Skeletal muscle tissue (tissue), 4 donors: ENCODE data around the gene ARSI. TPM values are rescaled to one million over a fixed set of nuclear protein-coding genes. Genes with fewer than 3 reads are reported as not detected.

Experiments used
- H3K27ac ChIP-seq: one replicate; pipeline ENCODE4 v1.7.0; 2013; ENCODE audit warnings: mild to moderate bottlenecking, low read depth, low read length, inconsistent platforms
- H3K27me3 ChIP-seq, 3 donors: one replicate each; pipeline ENCODE4 v1.7.0; 2013; ENCODE audit warnings: low read length in 3 of 3; ENCODE audit not compliant: control insufficient read depth in 3 of 3, insufficient read depth in 3 of 3
- H3K36me3 ChIP-seq, 3 donors: one replicate each; pipeline ENCODE4 v1.7.0; 2013; ENCODE audit warnings: low read length in 3 of 3; ENCODE audit not compliant: control insufficient read depth in 3 of 3, insufficient read depth in 3 of 3
- H3K4me1 ChIP-seq, 3 donors: one replicate each; pipeline ENCODE4 v1.7.0; 2013; ENCODE audit warnings: low read length in 3 of 3, mild to moderate bottlenecking in 3 of 3; ENCODE audit not compliant: control insufficient read depth in 3 of 3, insufficient read depth in 3 of 3
- H3K4me3 ChIP-seq, 3 donors: one replicate each; pipeline ENCODE4 v1.7.0; 2013; ENCODE audit warnings: low read length in 3 of 3
- H3K9ac ChIP-seq, 3 donors: one replicate each; pipeline ENCODE4 v1.7.0; 2013; ENCODE audit warnings: low read length in 3 of 3, mild to moderate bottlenecking in 3 of 3, moderate library complexity in 2 of 3, low read depth in 1 of 3
- H3K9me3 ChIP-seq, 3 donors: one replicate each; pipeline ENCODE4 v1.7.0; 2013; ENCODE audit warnings: low read length in 3 of 3; ENCODE audit not compliant: control insufficient read depth in 3 of 3
- total RNA-seq: library from RNA; depleted of rRNA; stranded (reverse); fragments of >200 nt; gene quantifications from one replicate; pipeline ENCODE4 v1.2.3, GENCODE V29; 2014
- donor health status: Osteomylitis.

The ARSI gene
- total RNA-seq, 1 donor from 2014 or later = 9.9 TPM

GRCh38 chr5:150295741-150296486, 6.8 kb downstream of the ARSI start:
- no peaks in the 10 kb centered on the region for H3K9me3 ChIP-seq
- no peak overlapping the region for H3K9ac ChIP-seq
- H3K36me3 ChIP-seq = no peaks in the 10 kb centered on the region
- H3K4me1 ChIP-seq = peaks cover 4 to 10% (median 6%) of the 10 kb centered on the region in 3 donors
- H3K27ac ChIP-seq = no peak overlapping the region
- H3K4me3 ChIP-seq = no peak overlapping the region
- H3K27me3 ChIP-seq = peaks cover 0 to 7% (median 2%) of the 10 kb centered on the region in 3 donors

DNA sequence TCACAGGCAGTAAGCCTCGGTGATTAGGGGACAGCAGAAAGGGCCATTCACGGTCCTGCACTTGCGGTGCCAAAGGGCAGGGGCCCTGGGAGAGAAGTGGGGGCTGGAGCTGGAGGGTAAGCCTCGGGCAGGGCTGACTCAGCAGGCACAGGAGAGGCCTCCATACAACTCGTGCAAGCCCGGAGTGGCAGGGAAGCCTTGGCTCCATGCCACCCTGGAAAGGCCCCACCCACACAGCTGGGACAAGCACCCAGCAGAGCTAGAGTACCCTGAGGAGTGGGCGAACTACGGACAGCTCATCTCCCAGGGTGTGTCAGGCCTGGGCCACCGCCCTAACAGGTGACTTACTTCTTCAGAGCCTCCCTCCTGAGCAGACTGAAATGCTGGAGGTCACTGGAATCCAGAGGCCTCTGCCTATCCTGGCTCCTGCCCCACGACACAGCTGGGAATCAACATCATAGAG, 7.5 kb downstream of the ARSI start:
- Histone ChIP-seq H3K36me3 (no peaks in the 10 kb centered on the region), H3K4me3 (no peak overlapping the region), H3K27ac (no peak overlapping the region), H3K27me3 (peaks cover 0 to 7% (median 2%) of the 10 kb centered on the region in 3 donors), H3K9me3 (no peaks in the 10 kb centered on the region), H3K9ac (no peak overlapping the region), H3K4me1 (peaks cover 4 to 10% (median 6%) of the 10 kb centered on the region in 3 donors)

- Histone ChIP-seq H3K9ac (no peak overlapping the region), H3K4me1 (peaks cover 3 to 10% (median 6%) of the 10 kb centered on the region in 3 donors), H3K27ac (no peak overlapping the region)
Observed at GRCh38 chr5:150294551-150295071, 8.1 kb downstream of the ARSI start.

DNA sequence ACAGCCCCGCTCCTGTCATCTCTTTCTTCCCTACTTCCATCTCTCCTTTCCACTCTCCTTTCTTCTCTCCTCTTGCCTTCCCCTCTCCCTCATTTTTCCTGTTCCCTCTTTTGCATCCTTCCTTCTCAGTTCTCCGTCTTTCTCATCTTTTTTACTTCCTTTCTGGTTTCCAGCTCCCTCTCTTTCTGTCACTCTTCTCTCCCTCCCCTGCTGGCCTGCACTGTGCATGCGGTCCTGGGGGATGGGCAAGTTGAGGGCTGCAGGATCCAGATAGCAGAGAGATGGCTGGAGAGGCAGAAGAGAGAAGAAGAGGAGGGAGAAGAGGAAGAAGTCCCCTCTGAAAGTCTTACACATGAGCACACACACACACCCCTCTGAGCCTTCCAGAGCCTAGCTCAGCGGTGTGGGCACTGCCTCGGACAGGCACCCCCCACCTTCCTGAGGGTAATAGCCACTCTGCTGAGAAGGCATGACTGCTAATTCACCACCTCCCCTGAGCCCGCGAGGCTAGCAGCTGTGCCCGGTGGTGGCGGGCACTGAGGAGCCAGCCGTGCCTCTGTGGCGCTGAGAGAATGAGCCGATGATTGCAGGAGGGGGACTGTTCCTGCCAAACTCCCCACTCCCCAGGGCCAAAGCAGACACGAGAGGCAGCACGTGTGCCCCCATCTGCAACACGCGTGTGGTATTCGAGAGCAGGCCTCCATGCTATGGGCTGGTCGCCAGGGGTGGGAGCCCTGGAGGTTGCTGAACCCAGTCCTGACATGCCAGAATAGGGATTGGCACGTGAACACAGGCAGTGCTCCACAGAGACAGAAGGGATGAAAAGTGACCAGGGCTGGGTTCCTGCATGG, 9.4 kb downstream of the ARSI start:
- H3K4me3 ChIP-seq = no peak overlapping the region
- H3K4me1 ChIP-seq = peaks cover 0 to 10% (median 6%) of the 10 kb centered on the region in 3 donors
- peaks cover 0 to 17% (median 9%) of the 10 kb centered on the region in 3 donors for H3K27me3 ChIP-seq
- no peak overlapping the region for H3K27ac ChIP-seq
- H3K36me3 ChIP-seq = no peaks in the 10 kb centered on the region
- no peaks in the 10 kb centered on the region for H3K9me3 ChIP-seq
- H3K9ac ChIP-seq = no peak overlapping the region

More at GRCh38 chr5:150294551-150295071, 8.1 kb downstream of the ARSI start:
- H3K36me3 ChIP-seq = no peaks in the 10 kb centered on the region
- no peaks in the 10 kb centered on the region for H3K9me3 ChIP-seq
- no peak overlapping the region for H3K4me3 ChIP-seq
- H3K27me3 ChIP-seq = peaks cover 0 to 12% (median 6%) of the 10 kb centered on the region in 3 donors

GRCh38 chr5:150291388-150292385, 11.0 kb downstream of the ARSI start:
- Histone ChIP-seq H3K9me3 (no peaks in the 10 kb centered on the region), H3K4me3 (no peak overlapping the region), H3K27ac (no peak overlapping the region), H3K9ac (no peak overlapping the region), H3K27me3 (peaks cover 0 to 17% (median 9%) of the 10 kb centered on the region in 3 donors), H3K4me1 (peaks cover 0 to 10% (median 6%) of the 10 kb centered on the region in 3 donors), H3K36me3 (no peaks in the 10 kb centered on the region)

DNA sequence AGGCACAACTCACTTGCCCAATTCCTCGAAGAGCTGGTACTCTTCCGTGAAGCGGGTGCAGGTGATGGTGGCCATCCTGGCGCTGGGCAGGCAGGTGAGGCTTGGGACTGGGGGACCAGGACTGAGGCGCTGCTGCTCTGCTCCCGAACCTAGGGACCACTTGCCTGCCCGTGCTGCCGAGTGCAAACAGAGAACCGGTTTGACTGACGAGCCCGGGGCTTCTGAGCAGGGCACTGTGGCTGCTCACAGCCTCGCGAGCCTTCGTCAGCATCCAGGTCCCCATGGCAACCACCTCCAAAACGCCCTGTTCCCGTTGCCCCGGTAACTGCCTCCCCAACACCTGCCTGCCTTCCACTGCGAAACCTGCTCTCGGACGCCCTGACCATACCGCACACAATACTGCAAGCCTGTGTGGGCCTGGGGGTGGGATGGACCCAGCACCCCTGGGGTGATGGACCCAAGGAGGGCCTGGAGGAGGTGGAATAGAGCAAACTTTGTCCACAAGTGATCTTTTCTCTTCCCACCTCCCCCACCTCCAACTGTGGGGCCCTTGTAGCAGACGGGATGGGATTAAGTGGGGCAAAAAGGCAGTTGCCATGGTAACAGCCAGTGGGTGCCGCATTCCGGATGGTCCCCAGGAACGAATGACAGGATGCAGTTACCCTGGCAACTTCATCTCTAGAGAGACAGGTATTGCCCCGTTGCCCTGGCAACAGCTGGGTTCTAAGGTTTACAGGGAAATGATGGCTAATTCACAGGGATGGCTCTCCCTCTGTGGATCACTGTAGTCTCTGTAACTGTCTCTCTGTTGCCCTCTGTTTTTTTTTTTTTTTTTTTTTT, 12.9 kb downstream of the ARSI start, which contains the start of gene CAMK2A:
Gene CAMK2A, minus strand, starts transcription at position 223 of the 840 bp plus-strand sequence. Its CDS starts 148 bp downstream, at position 75.
- H3K27me3 ChIP-seq = peaks cover 0 to 17% (median 13%) of the 10 kb centered on the region in 3 donors

DNA sequence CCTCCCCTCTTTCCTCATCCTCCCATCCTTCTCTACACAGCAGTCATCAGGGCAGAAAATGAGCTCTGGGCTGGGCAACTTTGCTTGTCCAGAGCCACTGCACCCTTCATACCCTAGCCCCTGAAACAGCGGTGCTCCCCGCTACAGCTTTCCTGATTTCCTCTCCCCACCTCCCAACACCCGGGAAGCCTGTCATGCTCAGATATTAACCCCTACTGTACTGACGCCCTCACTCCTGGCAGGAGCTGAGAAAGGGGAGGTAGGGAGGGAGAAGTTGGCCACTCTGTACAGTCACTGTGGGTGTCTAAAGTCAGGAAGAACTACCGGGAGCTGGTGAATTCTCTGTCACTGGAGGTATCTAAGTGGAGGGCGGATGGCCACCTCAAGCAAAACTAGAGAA, 13.9 kb downstream of the ARSI start:
- Histone ChIP-seq H3K4me1 (no peaks in the 10 kb centered on the region), H3K36me3 (no peaks in the 10 kb centered on the region), H3K27me3 (peaks cover 0 to 17% (median 15%) of the 10 kb centered on the region in 3 donors), H3K9me3 (no peaks in the 10 kb centered on the region), H3K9ac (no peak overlapping the region), H3K27ac (no peak overlapping the region), H3K4me3 (no peak overlapping the region)

More for the DNA sequence above, 12.9 kb downstream of the ARSI start, which contains the start of gene CAMK2A:
- H3K4me1 ChIP-seq = peaks cover 0 to 3% (median 0%) of the 10 kb centered on the region in 3 donors
- no peaks in the 10 kb centered on the region for H3K9me3 ChIP-seq
- no peak within 1 kb of the TSS for H3K4me3 ChIP-seq
- H3K9ac ChIP-seq = no peak within 1 kb of the TSS
- H3K27ac ChIP-seq = no peak within 1 kb of the TSS
- no peaks in the 10 kb centered on the region for H3K36me3 ChIP-seq

DNA sequence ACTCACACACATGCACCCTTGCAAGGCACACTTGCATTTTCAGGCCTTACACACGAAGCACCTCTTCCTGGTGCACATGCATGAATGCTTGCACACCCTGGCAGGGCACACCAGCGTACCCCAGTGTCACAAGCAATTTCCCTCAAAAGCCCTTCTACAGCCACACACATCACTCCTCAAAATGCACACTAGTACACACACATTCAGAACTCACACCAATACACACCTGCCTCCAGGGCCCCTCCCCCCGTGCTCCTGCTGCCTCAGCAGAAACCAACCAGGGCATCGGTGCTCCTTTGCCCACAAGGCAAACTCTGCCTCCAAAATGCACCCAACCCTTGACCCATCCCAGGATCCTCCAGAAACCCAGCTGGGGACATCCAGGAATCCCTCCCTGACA, 14.3 kb downstream of the ARSI start:
- Histone ChIP-seq H3K4me3 (no peak overlapping the region), H3K27ac (no peak overlapping the region), H3K4me1 (no peaks in the 10 kb centered on the region), H3K9ac (no peak overlapping the region), H3K27me3 (peaks cover 0 to 17% (median 15%) of the 10 kb centered on the region in 3 donors), H3K9me3 (no peaks in the 10 kb centered on the region), H3K36me3 (no peaks in the 10 kb centered on the region)
